GM19463 (cell line): Measurements from ENCODE around the gene B4GALNT3.

Experiments used
- ATAC-seq: cut with Tn5 transposase; IDR thresholded peaks from one replicate; pipeline ENCODE4 v1.9.1; 2021; ENCODE audit warnings: mild to moderate bottlenecking, moderate library complexity; ENCODE audit not compliant: unreplicated experiment

The B4GALNT3 gene

GRCh38 chr12:466762-467161, 7.0 kb downstream of the B4GALNT3 start:
- ATAC-seq = no peak

DNA sequence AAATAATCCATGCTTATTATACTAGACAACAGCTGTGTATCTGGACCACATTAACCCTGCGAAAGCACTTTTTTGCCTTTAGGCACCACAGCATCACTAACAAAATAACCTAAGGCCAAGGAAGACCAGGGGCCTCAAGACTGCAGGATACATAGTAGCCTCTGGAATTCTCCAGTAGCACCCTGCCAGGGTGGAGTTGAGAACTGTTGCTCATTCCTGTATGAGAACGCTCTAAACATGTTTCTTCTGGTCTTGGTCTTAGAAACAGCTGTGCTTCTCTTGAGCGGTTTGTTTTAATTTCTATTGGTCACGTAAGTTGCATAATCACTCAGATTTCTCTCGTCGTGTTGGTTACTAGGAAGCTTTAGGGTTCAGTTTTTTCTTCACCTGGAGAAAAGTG, 7.9 kb downstream of the B4GALNT3 start:
- ATAC-seq = no peak

GRCh38 chr12:468671-469389, 9.1 kb downstream of the B4GALNT3 start:
- ATAC-seq = no peak

- no peak for ATAC-seq
Measured at GRCh38 chr12:470133-470532, 10.4 kb downstream of the B4GALNT3 start.

- ATAC-seq = no peak
Measured at GRCh38 chr12:473198-473597, 13.5 kb downstream of the B4GALNT3 start.

- ATAC-seq = no peak
Measured at GRCh38 chr12:473863-474577, 14.3 kb downstream of the B4GALNT3 start.

DNA sequence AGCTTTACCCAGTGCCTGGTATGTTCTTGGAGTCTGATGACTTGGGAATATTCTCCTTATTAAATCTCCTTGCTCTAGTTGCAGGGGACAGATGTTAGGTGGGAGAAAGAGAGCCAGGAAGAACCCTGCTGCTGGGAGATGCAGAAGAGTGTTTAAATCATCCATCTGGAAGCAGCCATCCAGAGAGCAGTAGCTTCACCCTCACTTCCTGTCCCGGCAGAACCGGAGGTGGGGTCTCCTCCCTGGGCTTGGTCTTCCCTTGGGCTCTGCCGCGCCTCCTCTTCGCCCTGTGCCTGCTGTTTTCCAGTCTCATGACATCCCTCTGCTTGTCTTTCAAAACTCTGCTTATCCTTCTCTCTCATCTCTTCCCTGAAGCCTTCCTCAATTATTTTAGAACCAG, 15.5 kb downstream of the B4GALNT3 start:
- ATAC-seq = no peak

GRCh38 chr12:479161-479560, 19.4 kb downstream of the B4GALNT3 start:
- ATAC-seq = no peak

- no peak for ATAC-seq
Measured at GRCh38 chr12:480831-481816, 21.4 kb downstream of the B4GALNT3 start.

DNA sequence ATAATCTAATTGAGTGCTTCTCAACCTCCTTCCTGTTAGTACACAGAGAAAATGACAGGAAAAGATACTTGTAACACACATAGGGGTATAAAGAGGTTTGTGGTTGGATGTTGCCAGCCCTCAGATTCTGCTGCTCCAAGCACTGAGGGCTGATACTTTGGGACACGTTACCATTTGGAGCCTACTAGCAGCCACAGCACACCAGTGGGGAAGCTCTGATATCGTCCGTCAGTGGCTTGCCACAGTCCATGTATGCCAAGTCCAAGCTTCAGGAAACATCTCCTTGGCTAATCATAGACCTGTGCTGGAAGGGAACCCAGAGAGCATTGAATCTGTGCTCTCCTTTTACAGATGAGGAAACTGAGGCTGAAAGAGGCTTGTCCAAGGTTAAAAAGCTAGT, 22.3 kb downstream of the B4GALNT3 start:
- no peak for ATAC-seq

- ATAC-seq = no peak
Measured at GRCh38 chr12:484096-484495, 24.4 kb downstream of the B4GALNT3 start.

- ATAC-seq = no peak
Measured at GRCh38 chr12:490260-490659, 30.5 kb downstream of the B4GALNT3 start.

- no peak for ATAC-seq
Measured at GRCh38 chr12:495466-495865, 35.7 kb downstream of the B4GALNT3 start.

DNA sequence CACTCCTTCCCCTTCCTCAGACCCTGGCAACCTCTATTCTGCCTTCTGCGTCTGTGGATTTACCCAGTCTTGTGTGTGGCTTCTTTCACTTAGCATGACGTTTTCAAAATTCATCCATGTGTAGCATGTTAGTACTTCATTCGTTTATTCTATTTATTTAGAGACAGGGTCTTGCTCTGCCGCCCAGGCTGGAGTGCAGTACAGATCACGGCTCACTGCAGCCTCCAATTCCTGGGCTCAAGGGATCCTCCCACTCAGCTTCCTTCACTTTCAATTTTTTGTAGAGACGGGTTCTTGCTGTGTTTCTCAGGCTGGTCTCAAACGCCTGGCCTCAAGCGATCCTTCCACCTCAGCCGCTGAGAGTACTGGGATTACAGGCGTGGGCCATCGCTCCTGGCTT, 37.0 kb downstream of the B4GALNT3 start:
- no peak for ATAC-seq

GRCh38 chr12:497501-498160, 37.9 kb downstream of the B4GALNT3 start:
- no peak for ATAC-seq

GRCh38 chr12:499837-500458, 40.2 kb downstream of the B4GALNT3 start:
- no peak for ATAC-seq

DNA sequence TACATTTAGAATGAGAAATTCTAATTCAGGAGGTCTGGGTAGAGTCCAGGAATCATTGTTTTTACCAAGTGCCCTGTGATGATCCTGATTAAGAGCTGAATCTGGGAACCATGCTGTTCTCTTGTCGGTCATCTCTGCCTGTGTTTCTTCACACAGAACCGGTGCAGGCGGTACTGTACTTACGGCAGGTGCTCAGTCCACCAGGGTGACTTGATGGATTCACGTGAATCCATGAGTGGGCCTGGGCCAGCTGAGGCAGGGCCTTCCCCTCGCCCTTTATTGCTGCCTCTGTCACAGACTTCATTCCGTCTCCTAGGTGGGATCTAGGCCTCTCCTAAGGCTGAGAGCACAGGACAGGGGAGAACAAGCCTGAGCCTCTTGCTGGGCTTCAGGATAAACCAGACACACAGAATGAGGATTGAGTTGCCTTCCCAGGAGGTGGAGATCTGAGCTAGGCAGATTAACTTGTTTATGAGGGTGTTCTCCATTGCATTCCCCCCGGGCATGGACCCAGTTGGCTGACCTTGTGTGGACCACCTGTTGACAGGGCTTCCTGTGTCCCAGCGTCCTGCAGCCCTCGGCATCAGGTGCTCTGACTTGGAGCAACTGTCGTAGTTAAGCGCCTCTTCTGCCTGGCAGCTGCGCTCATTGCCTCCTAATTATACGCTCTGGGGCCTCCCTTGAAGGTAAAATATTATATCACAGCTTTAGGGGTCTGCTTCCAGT, 42.1 kb downstream of the B4GALNT3 start:
- no peak for ATAC-seq

DNA sequence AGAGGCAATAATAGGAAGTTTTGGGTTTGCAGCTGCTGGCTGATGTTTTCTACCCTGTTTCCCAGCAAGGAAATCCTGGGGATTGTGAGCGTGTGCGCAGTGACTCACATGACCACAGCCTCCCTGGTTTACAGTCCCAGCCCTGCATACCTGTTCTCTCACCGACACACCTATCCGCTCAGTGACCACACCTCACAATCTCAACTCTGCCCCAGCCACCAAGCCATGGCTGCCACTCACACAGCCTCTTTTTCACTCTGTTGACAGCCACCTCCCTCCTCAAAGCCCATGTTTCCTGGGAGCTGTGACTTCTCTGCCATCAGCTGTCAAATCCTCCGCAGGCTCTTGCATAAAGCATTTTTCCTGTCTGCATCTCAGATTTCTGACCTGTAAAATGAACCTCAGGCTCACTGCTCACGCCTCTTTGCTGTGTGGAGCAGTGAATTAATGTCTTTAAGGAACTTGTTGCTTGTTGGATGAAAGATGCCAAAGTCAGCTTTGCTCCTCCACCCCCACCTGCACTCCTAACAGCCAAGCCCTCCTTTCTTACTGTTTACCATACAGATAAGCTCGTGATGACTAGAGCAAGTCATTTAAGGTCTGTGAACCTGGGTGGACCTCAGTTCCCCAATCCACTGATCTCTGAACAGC, 43.5 kb downstream of the B4GALNT3 start:
- ATAC-seq = no peak

- no peak for ATAC-seq
Measured at GRCh38 chr12:505221-505620, 45.5 kb downstream of the B4GALNT3 start.
